ENCODE measurements around the gene SPATA31D3. TPM values are rescaled to one million over a fixed set of nuclear protein-coding genes. Genes with fewer than 3 reads are reported as not detected.
"Not testable (repeated sequence)": the region's sequence is repeated elsewhere in the genome, so short reads cannot be mapped to it uniquely, and the experiment has no call there.

Gene SPATA31D3
- total RNA-seq (not detected), polyA plus RNA-seq (0.02 TPM)
- long read RNA-seq, donor 1, result 0 reads
- long read RNA-seq, donor 2, result 0 reads
- long read RNA-seq, donor 3, result 0 reads
- long read RNA-seq, donor 4, result 0 reads
- long read RNA-seq, donor 5, result 0 reads
- long read RNA-seq, donor 6, result 0 reads
- long read RNA-seq, donor 7, result 0 reads
- long read RNA-seq, donor 8, result 0 reads
- long read RNA-seq, donor 9, result 0 reads
- long read RNA-seq, donor 10, result 0 reads

GRCh38 chr9:81943393-81943792 lies at the start of gene SPATA31D3:
TSS of gene SPATA31D3 (plus strand) at chr9:81943500. CDS start at chr9:81943586, 86 bp downstream.
- H3K36me3 ChIP-seq (ENCODE audit: control insufficient read depth in 2 of 2, insufficient read depth in 2 of 2, low read length in 1 of 2); H3K4me3 ChIP-seq (ENCODE audit: low read length in 2 of 2); DNase-seq (ENCODE audit: low read depth in 6 of 9, low spot score in 9 of 9); H3K27me3 ChIP-seq (ENCODE audit: control insufficient read depth in 2 of 2, insufficient read depth in 1 of 2, low read length in 1 of 2); H3K4me1 ChIP-seq (ENCODE audit: control insufficient read depth in 2 of 2, insufficient read depth in 2 of 2, low read length in 2 of 2); H3K27ac ChIP-seq (ENCODE audit: low read depth in 1 of 2, low read length in 1 of 2); H3K9me3 ChIP-seq (ENCODE audit: control insufficient read depth in 2 of 2, insufficient read depth in 1 of 2, low read length in 1 of 2): not testable (repeated sequence)
- WGBS, result no CpG with 5 or more reads among the region's 2 CpGs

GRCh38 chr9:81893929-81894328 lies 49.4 kb upstream of the SPATA31D3 start:
- Histone ChIP-seq H3K4me3 (ENCODE audit: low read length in 2 of 2) (no peak overlapping the region), H3K27me3 (ENCODE audit: control insufficient read depth in 2 of 2, insufficient read depth in 1 of 2, low read length in 1 of 2) (no peaks in the 10 kb centered on the region), H3K4me1 (ENCODE audit: control insufficient read depth in 2 of 2, insufficient read depth in 2 of 2, low read length in 2 of 2) (no peaks in the 10 kb centered on the region), H3K36me3 (ENCODE audit: control insufficient read depth in 2 of 2, insufficient read depth in 2 of 2, low read length in 1 of 2) (no peaks in the 10 kb centered on the region), H3K27ac (ENCODE audit: low read depth in 1 of 2, low read length in 1 of 2) (no peak overlapping the region), H3K9me3 (ENCODE audit: control insufficient read depth in 2 of 2, insufficient read depth in 1 of 2, low read length in 1 of 2) (no peaks in the 10 kb centered on the region)
- 98% methylated on average over 3 of the region's 3 CpGs for WGBS
- DNase-seq (ENCODE audit: low read depth in 6 of 9, low spot score in 9 of 9), result no peak

DNA sequence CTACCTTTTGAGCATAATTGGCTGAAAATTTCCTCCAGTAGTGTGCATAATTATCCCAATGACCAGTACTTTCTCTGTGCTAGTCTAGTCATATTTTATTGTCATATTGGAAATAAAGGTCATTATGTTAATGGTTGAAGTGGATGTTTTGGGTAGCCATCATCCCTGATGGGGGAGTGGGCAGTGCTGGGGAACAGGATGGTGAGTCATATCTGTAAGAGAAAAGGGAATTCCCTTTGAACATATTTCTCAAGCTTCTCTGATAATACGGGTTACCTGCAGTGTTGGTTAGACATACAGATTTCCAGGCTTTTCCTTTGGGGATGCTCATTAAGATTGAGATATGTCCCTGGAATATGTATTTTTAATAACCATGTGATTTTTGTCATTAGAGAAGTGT lies 48.4 kb upstream of the SPATA31D3 start:
- no peak overlapping the region for H3K27ac ChIP-seq (ENCODE audit: low read depth in 1 of 2, low read length in 1 of 2)
- no peak overlapping the region for H3K4me3 ChIP-seq (ENCODE audit: low read length in 2 of 2)
- H3K27me3 ChIP-seq (ENCODE audit: control insufficient read depth in 2 of 2, insufficient read depth in 1 of 2, low read length in 1 of 2), result no peaks in the 10 kb centered on the region
- H3K4me1 ChIP-seq (ENCODE audit: control insufficient read depth in 2 of 2, insufficient read depth in 2 of 2, low read length in 2 of 2), result no peaks in the 10 kb centered on the region
- 96% methylated on average over 1 of the region's 1 CpG for WGBS
- H3K36me3 ChIP-seq (ENCODE audit: control insufficient read depth in 2 of 2, insufficient read depth in 2 of 2, low read length in 1 of 2), result no peaks in the 10 kb centered on the region
- DNase-seq (ENCODE audit: low read depth in 6 of 9, low spot score in 9 of 9), result no peak
- no peaks in the 10 kb centered on the region for H3K9me3 ChIP-seq (ENCODE audit: control insufficient read depth in 2 of 2, insufficient read depth in 1 of 2, low read length in 1 of 2)

DNA sequence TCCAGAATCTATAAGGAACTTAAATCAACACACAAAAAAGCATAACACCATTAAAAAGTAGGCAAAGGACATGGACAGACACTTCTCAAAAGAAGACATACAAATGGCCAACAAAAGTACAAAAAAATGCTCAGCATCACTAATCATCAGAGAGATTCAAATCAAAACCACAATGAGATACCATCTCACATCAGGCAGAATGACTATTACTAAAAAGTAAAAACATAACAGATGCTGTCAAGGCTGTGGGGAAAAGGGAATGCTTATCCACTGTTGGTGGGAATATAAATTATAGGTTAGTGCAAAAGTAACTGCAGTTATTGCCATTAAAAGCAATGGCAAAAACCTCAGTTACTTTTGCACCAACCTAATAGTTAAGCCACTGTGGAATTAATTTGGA lies 47.2 kb upstream of the SPATA31D3 start:
- DNase-seq (ENCODE audit: low read depth in 6 of 9, low spot score in 9 of 9), result no peak
- H3K9me3 ChIP-seq (ENCODE audit: control insufficient read depth in 2 of 2, insufficient read depth in 1 of 2, low read length in 1 of 2), result no peaks in the 10 kb centered on the region
- no peak overlapping the region for H3K27ac ChIP-seq (ENCODE audit: low read depth in 1 of 2, low read length in 1 of 2)
- H3K36me3 ChIP-seq (ENCODE audit: control insufficient read depth in 2 of 2, insufficient read depth in 2 of 2, low read length in 1 of 2), result no peaks in the 10 kb centered on the region
- H3K27me3 ChIP-seq (ENCODE audit: control insufficient read depth in 2 of 2, insufficient read depth in 1 of 2, low read length in 1 of 2), result no peaks in the 10 kb centered on the region
- no peaks in the 10 kb centered on the region for H3K4me1 ChIP-seq (ENCODE audit: control insufficient read depth in 2 of 2, insufficient read depth in 2 of 2, low read length in 2 of 2)
- no peak overlapping the region for H3K4me3 ChIP-seq (ENCODE audit: low read length in 2 of 2)

- no peak overlapping the region for H3K4me3 ChIP-seq (ENCODE audit: low read length in 2 of 2)
- DNase-seq (ENCODE audit: low read depth in 6 of 9, low spot score in 9 of 9), result no peak
- WGBS, result 99% methylated on average over 1 of the region's 1 CpG
- no peaks in the 10 kb centered on the region for H3K27me3 ChIP-seq (ENCODE audit: control insufficient read depth in 2 of 2, insufficient read depth in 1 of 2, low read length in 1 of 2)
- H3K9me3 ChIP-seq (ENCODE audit: control insufficient read depth in 2 of 2, insufficient read depth in 1 of 2, low read length in 1 of 2), result no peaks in the 10 kb centered on the region
- H3K4me1 ChIP-seq (ENCODE audit: control insufficient read depth in 2 of 2, insufficient read depth in 2 of 2, low read length in 2 of 2), result no peaks in the 10 kb centered on the region
- H3K27ac ChIP-seq (ENCODE audit: low read depth in 1 of 2, low read length in 1 of 2), result no peak overlapping the region
- no peaks in the 10 kb centered on the region for H3K36me3 ChIP-seq (ENCODE audit: control insufficient read depth in 2 of 2, insufficient read depth in 2 of 2, low read length in 1 of 2)
Observed at GRCh38 chr9:81898851-81899250, 44.4 kb upstream of the SPATA31D3 start.

DNA sequence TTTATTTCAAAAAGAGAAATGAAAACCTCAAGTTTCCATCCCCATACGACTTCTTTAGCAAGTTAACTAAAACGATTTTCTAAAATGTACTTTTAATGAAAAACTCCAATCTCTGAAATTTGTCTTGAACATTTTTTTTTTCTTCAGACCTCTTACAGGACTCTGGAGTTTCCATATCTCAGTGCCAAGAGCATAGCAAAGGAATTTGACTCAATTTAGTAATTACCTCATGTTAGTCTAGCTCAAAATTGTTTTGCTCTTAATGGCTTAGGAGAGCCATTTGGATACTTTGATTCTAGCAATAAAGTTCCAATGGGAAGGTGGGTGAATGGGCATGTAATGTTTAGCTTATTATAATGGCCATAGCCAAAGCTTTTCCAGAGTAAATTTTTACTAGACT lies 41.1 kb upstream of the SPATA31D3 start:
- H3K36me3 ChIP-seq (ENCODE audit: control insufficient read depth in 2 of 2, insufficient read depth in 2 of 2, low read length in 1 of 2), result no peaks in the 10 kb centered on the region
- H3K4me1 ChIP-seq (ENCODE audit: control insufficient read depth in 2 of 2, insufficient read depth in 2 of 2, low read length in 2 of 2), result no peaks in the 10 kb centered on the region
- no peak overlapping the region for H3K27ac ChIP-seq (ENCODE audit: low read depth in 1 of 2, low read length in 1 of 2)
- no peak for DNase-seq (ENCODE audit: low read depth in 6 of 9, low spot score in 9 of 9)
- 91% methylated on average over 2 of the region's 2 CpGs for WGBS
- no peaks in the 10 kb centered on the region for H3K9me3 ChIP-seq (ENCODE audit: control insufficient read depth in 2 of 2, insufficient read depth in 1 of 2, low read length in 1 of 2)
- no peak overlapping the region for H3K4me3 ChIP-seq (ENCODE audit: low read length in 2 of 2)
- no peaks in the 10 kb centered on the region for H3K27me3 ChIP-seq (ENCODE audit: control insufficient read depth in 2 of 2, insufficient read depth in 1 of 2, low read length in 1 of 2)

GRCh38 chr9:81902626-81903025 lies 40.7 kb upstream of the SPATA31D3 start:
- H3K4me1 ChIP-seq (ENCODE audit: control insufficient read depth in 2 of 2, insufficient read depth in 2 of 2, low read length in 2 of 2), result no peaks in the 10 kb centered on the region
- no peaks in the 10 kb centered on the region for H3K36me3 ChIP-seq (ENCODE audit: control insufficient read depth in 2 of 2, insufficient read depth in 2 of 2, low read length in 1 of 2)
- 77% methylated on average over 3 of the region's 3 CpGs for WGBS
- DNase-seq (ENCODE audit: low read depth in 6 of 9, low spot score in 9 of 9), result no peak
- no peaks in the 10 kb centered on the region for H3K27me3 ChIP-seq (ENCODE audit: control insufficient read depth in 2 of 2, insufficient read depth in 1 of 2, low read length in 1 of 2)
- no peak overlapping the region for H3K4me3 ChIP-seq (ENCODE audit: low read length in 2 of 2)
- H3K9me3 ChIP-seq (ENCODE audit: control insufficient read depth in 2 of 2, insufficient read depth in 1 of 2, low read length in 1 of 2), result no peaks in the 10 kb centered on the region
- H3K27ac ChIP-seq (ENCODE audit: low read depth in 1 of 2, low read length in 1 of 2), result no peak overlapping the region

DNA sequence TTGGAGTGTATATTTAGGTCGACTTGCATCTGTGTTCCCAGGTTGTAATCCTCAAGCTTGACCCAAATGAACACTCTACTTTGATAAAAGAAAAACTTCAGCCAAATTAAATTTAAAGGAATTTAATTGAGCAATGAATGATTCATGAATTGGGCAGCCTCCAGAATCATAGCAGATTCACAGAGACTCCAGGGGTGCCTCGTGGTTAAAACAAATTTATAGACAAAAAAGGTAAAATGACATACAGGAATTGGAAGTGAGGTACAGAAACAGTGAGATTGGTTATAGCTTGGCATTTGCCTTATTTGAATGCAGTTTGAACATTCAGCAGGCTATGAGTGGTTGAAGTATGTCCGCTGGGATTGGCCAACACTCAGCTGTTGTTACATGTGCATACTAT lies 36.6 kb upstream of the SPATA31D3 start:
- Histone ChIP-seq H3K27me3 (ENCODE audit: control insufficient read depth in 2 of 2, insufficient read depth in 1 of 2, low read length in 1 of 2) (no peaks in the 10 kb centered on the region), H3K9me3 (ENCODE audit: control insufficient read depth in 2 of 2, insufficient read depth in 1 of 2, low read length in 1 of 2) (no peaks in the 10 kb centered on the region), H3K27ac (ENCODE audit: low read depth in 1 of 2, low read length in 1 of 2) (no peak overlapping the region), H3K4me1 (ENCODE audit: control insufficient read depth in 2 of 2, insufficient read depth in 2 of 2, low read length in 2 of 2) (no peaks in the 10 kb centered on the region), H3K4me3 (ENCODE audit: low read length in 2 of 2) (no peak overlapping the region), H3K36me3 (ENCODE audit: control insufficient read depth in 2 of 2, insufficient read depth in 2 of 2, low read length in 1 of 2) (no peaks in the 10 kb centered on the region)
- no peak for DNase-seq (ENCODE audit: low read depth in 6 of 9, low spot score in 9 of 9)
- WGBS, result 93% methylated on average over 3 of the region's 3 CpGs

GRCh38 chr9:81912135-81912534 lies 31.2 kb upstream of the SPATA31D3 start:
- Histone ChIP-seq H3K27me3 (ENCODE audit: control insufficient read depth in 2 of 2, insufficient read depth in 1 of 2, low read length in 1 of 2) (no peaks in the 10 kb centered on the region), H3K27ac (ENCODE audit: low read depth in 1 of 2, low read length in 1 of 2) (no peak overlapping the region), H3K4me3 (ENCODE audit: low read length in 2 of 2) (no peak overlapping the region), H3K9me3 (ENCODE audit: control insufficient read depth in 2 of 2, insufficient read depth in 1 of 2, low read length in 1 of 2) (no peaks in the 10 kb centered on the region), H3K4me1 (ENCODE audit: control insufficient read depth in 2 of 2, insufficient read depth in 2 of 2, low read length in 2 of 2) (no peaks in the 10 kb centered on the region), H3K36me3 (ENCODE audit: control insufficient read depth in 2 of 2, insufficient read depth in 2 of 2, low read length in 1 of 2) (no peaks in the 10 kb centered on the region)
- WGBS, result 96% methylated on average over 6 of the region's 6 CpGs
- no peak for DNase-seq (ENCODE audit: low read depth in 6 of 9, low spot score in 9 of 9)

All from thymus (tissue), 14 donors.